ENCODE data around the gene PPARD. TPM values are rescaled to one million over a fixed set of nuclear protein-coding genes. Genes with fewer than 3 reads are reported as not detected.
"Not testable (repeated sequence)": the region's sequence is repeated elsewhere in the genome, so short reads cannot be mapped to it uniquely, and the experiment has no call there.

Gene PPARD
- total RNA-seq, 1 experiment from 2014 or later: 13.8 TPM

DNA sequence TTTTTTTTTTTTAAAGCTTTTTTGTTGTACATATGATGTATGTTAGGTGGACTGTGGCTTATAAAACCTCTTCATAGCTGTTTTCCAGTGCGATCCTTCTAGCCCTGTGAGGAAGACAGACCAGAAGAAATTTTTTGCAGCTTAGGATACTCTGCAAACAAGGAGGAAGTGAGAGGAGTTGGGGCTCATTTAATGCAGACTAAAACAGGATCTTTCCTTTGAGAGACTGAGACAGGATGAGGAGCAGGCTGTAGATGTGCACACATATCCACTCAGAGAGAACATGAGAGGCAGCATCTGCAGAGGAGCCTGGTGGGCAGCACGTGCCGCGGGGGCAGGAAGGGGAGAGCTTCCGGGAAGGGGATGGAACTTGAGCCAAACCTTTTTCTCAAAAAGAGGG lies 45.7 kb downstream of the PPARD start:
- no TSS peak for BruUV-seq (replicated peaks)
- Histone ChIP-seq H3K36me3 (ENCODE audit: insufficient read depth, low read length, poor library complexity, severe bottlenecking) (no peaks in the 10 kb centered on the region), H3K4me3 (ENCODE audit: low read depth, low read length, poor library complexity, severe bottlenecking) (no peak overlapping the region), H3K4me1 (ENCODE audit: insufficient read depth, low read length, poor library complexity, severe bottlenecking) (no peaks in the 10 kb centered on the region), H3K27me3 (replicated peaks; ENCODE audit: insufficient read depth, low read depth, low read length, poor library complexity) (no peaks in the 10 kb centered on the region), H3K9me3 (ENCODE audit: low read depth, low read length, poor library complexity, severe bottlenecking) (no peaks in the 10 kb centered on the region), H3K27ac (ENCODE audit: low read depth, low read length, poor library complexity, severe bottlenecking) (no peak overlapping the region)
- ChIA-PET POLR2A (ENCODE audit: low non-redundant PET) (no interaction called here), CTCF (no interaction called here)
- DNase-seq (ENCODE audit: low spot score): no peak
- intact Hi-C loops (cut with micrococcal nuclease; ENCODE audit: unreplicated experiment): no loop called here
- TF ChIP-seq, protein P1, sequence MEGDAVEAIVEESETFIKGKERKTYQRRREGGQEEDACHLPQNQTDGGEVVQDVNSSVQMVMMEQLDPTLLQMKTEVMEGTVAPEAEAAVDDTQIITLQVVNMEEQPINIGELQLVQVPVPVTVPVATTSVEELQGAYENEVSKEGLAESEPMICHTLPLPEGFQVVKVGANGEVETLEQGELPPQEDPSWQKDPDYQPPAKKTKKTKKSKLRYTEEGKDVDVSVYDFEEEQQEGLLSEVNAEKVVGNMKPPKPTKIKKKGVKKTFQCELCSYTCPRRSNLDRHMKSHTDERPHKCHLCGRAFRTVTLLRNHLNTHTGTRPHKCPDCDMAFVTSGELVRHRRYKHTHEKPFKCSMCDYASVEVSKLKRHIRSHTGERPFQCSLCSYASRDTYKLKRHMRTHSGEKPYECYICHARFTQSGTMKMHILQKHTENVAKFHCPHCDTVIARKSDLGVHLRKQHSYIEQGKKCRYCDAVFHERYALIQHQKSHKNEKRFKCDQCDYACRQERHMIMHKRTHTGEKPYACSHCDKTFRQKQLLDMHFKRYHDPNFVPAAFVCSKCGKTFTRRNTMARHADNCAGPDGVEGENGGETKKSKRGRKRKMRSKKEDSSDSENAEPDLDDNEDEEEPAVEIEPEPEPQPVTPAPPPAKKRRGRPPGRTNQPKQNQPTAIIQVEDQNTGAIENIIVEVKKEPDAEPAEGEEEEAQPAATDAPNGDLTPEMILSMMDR (conservative IDR thresholded peaks at IDR 0.05; ENCODE audit: low read depth, low read length): no peak
- TF ChIP-seq EZH2 (IDR thresholded peaks at IDR 0.05; ENCODE audit: borderline replicate concordance, low read depth, low read length, poor library complexity, severe bottlenecking): no peak

DNA sequence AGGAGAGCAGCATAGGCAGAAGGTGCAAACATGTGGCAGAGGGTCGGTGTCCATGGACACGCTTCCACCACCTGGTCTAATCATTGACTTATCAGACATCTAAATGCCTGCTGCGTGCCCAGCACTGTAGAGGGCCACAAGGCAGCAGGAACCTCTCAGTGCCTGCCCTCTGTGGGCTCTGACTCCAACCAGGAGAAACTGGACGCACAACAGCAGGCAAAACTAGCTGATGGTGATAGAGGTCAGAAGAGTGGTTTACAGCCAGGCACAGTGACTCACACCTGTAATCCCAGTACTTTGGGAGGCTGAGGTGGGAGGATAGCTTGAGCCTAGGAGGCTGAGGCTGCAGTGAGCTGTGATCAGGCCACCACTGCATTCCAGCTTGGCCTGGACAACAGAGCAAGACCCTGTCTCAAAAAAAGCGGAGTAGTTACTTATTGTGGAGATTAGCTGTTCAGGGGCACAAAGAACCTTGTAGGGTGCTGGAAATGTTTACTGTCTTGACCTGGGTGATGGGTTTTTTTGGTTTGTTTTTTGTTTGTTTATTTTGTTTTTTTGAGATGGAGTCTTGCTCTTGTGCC lies 46.5 kb downstream of the PPARD start:
- Histone ChIP-seq H3K27ac (ENCODE audit: low read depth, low read length, poor library complexity, severe bottlenecking) (no peak overlapping the region), H3K4me1 (ENCODE audit: insufficient read depth, low read length, poor library complexity, severe bottlenecking) (no peaks in the 10 kb centered on the region), H3K27me3 (replicated peaks; ENCODE audit: insufficient read depth, low read depth, low read length, poor library complexity) (no peaks in the 10 kb centered on the region), H3K9me3 (ENCODE audit: low read depth, low read length, poor library complexity, severe bottlenecking) (no peaks in the 10 kb centered on the region), H3K36me3 (ENCODE audit: insufficient read depth, low read length, poor library complexity, severe bottlenecking) (no peaks in the 10 kb centered on the region), H3K4me3 (ENCODE audit: low read depth, low read length, poor library complexity, severe bottlenecking) (no peak overlapping the region)
- intact Hi-C loops (cut with micrococcal nuclease; ENCODE audit: unreplicated experiment): no loop called here
- ChIA-PET CTCF (no interaction called here), POLR2A (ENCODE audit: low non-redundant PET) (no interaction called here)
- TF ChIP-seq, protein P1 (conservative IDR thresholded peaks at IDR 0.05; ENCODE audit: low read depth, low read length): no peak
- no peak for TF ChIP-seq EZH2 (IDR thresholded peaks at IDR 0.05; ENCODE audit: borderline replicate concordance, low read depth, low read length, poor library complexity, severe bottlenecking)
- BruUV-seq (replicated peaks): no TSS peak
- DNase-seq (ENCODE audit: low spot score): no peak

DNA sequence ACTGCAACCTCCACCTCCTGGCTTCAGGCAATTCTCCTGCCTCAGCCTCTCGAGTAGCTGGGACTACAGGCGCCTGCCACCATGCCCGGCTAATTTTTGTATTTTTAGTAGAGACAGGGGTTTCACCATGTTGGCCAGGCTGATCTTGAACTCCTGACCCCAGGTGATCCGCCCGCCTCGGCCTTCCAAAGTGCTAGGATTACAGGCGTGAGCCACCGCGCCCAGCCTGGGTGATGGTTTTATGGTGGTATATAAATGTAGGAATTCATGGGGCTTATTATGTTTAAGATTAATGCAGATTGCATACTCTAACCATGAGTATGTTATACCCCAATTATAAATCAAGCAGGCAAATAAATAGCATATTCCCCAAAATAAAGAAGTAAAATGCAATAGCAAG lies 47.0 kb downstream of the PPARD start:
- CTCF ChIA-PET; H3K27me3 ChIP-seq (replicated peaks; ENCODE audit: insufficient read depth, low read depth, low read length, poor library complexity); H3K27ac ChIP-seq (ENCODE audit: low read depth, low read length, poor library complexity, severe bottlenecking); H3K36me3 ChIP-seq (ENCODE audit: insufficient read depth, low read length, poor library complexity, severe bottlenecking); DNase-seq (ENCODE audit: low spot score); intact Hi-C loops (cut with micrococcal nuclease; ENCODE audit: unreplicated experiment); POLR2A ChIA-PET (ENCODE audit: low non-redundant PET); BruUV-seq (replicated peaks); H3K4me3 ChIP-seq (ENCODE audit: low read depth, low read length, poor library complexity, severe bottlenecking); H3K4me1 ChIP-seq (ENCODE audit: insufficient read depth, low read length, poor library complexity, severe bottlenecking); H3K9me3 ChIP-seq (ENCODE audit: low read depth, low read length, poor library complexity, severe bottlenecking): not testable (repeated sequence)

DNA sequence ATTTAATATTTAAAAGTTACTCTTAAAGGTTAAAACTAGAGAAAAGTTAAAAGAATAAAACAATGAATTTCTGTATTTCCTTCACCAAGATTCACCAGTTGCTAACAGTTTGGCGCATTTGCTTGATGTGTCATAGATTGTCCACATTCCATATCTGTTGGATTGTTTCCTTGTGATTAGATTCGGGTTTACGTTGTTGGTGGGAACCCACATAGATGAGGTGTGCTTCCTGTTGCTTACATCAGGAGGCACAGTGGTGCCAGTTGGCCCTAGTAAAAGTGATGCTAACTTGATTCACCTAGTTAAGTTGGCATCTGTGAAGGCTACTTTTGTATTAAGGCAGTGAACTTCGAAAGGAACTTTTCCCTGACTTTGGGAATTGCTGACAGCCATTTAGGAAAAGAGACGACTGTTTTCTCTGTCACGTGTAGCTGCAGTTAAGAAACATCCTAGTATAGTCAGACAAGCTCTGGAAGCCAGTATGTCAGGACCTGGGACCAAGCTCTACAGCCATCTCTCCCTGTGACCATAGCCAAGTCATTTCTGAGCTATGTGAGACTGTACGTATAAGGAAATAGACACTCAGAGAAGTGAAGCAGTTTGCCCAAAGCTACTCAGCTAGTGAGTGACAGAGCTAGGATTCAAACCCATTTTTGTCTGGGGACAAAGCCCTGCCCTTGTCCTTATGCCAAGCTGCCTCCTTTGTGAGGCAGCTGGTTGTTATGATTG lies 49.0 kb downstream of the PPARD start:
- CTCF ChIA-PET: no interaction called here
- no peaks in the 10 kb centered on the region for H3K9me3 ChIP-seq (ENCODE audit: low read depth, low read length, poor library complexity, severe bottlenecking)
- no peak for DNase-seq (ENCODE audit: low spot score)
- H3K4me3 ChIP-seq (ENCODE audit: low read depth, low read length, poor library complexity, severe bottlenecking): no peak overlapping the region
- intact Hi-C loops (cut with micrococcal nuclease; ENCODE audit: unreplicated experiment): no loop called here
- no peak overlapping the region for H3K27ac ChIP-seq (ENCODE audit: low read depth, low read length, poor library complexity, severe bottlenecking)
- no peaks in the 10 kb centered on the region for H3K27me3 ChIP-seq (replicated peaks; ENCODE audit: insufficient read depth, low read depth, low read length, poor library complexity)
- POLR2A ChIA-PET (ENCODE audit: low non-redundant PET): no interaction called here
- BruUV-seq (replicated peaks): no TSS peak
- H3K36me3 ChIP-seq (ENCODE audit: insufficient read depth, low read length, poor library complexity, severe bottlenecking): no peaks in the 10 kb centered on the region
- no peaks in the 10 kb centered on the region for H3K4me1 ChIP-seq (ENCODE audit: insufficient read depth, low read length, poor library complexity, severe bottlenecking)
- TF ChIP-seq EZH2 (IDR thresholded peaks at IDR 0.05; ENCODE audit: borderline replicate concordance, low read depth, low read length, poor library complexity, severe bottlenecking): no peak
- TF ChIP-seq, protein P1 (conservative IDR thresholded peaks at IDR 0.05; ENCODE audit: low read depth, low read length): no peak

Measured in A673 (cell line).